ENCODE measurements around the gene HRH3. TPM values are rescaled to one million over a fixed set of nuclear protein-coding genes. Genes with fewer than 3 reads are reported as not detected.

HRH3 gene
- total RNA-seq, 1 donor from 2014 or later = not detected

GRCh38 chr20:62176866-62177265 lies 43.2 kb downstream of the HRH3 start:
- Histone ChIP-seq H3K36me3 (ENCODE audit: control insufficient read depth, insufficient read depth, low read length) (no peaks in the 10 kb centered on the region), H3K4me3 (ENCODE audit: low read depth, low read length) (no peak overlapping the region), H3K27me3 (ENCODE audit: control insufficient read depth, insufficient read depth, low read length) (no peaks in the 10 kb centered on the region)
- DNase-seq (ENCODE audit: low read depth) = no peak
- no peak for TF ChIP-seq CTCF (IDR thresholded peaks at IDR 0.05; ENCODE audit: insufficient read depth, low read length, poor library complexity, severe bottlenecking)

GRCh38 chr20:62175711-62176110 lies 44.4 kb downstream of the HRH3 start:
- no peak for TF ChIP-seq CTCF (IDR thresholded peaks at IDR 0.05; ENCODE audit: insufficient read depth, low read length, poor library complexity, severe bottlenecking)
- no peaks in the 10 kb centered on the region for H3K27me3 ChIP-seq (ENCODE audit: control insufficient read depth, insufficient read depth, low read length)
- DNase-seq (ENCODE audit: low read depth) = no peak
- H3K4me3 ChIP-seq (ENCODE audit: low read depth, low read length) = no peak overlapping the region
- no peaks in the 10 kb centered on the region for H3K36me3 ChIP-seq (ENCODE audit: control insufficient read depth, insufficient read depth, low read length)

- no peak overlapping the region for H3K4me3 ChIP-seq (ENCODE audit: low read depth, low read length)
- DNase-seq (ENCODE audit: low read depth) = no peak
- no peaks in the 10 kb centered on the region for H3K27me3 ChIP-seq (ENCODE audit: control insufficient read depth, insufficient read depth, low read length)
- no peak for TF ChIP-seq CTCF (IDR thresholded peaks at IDR 0.05; ENCODE audit: insufficient read depth, low read length, poor library complexity, severe bottlenecking)
- no peaks in the 10 kb centered on the region for H3K36me3 ChIP-seq (ENCODE audit: control insufficient read depth, insufficient read depth, low read length)
Measured at GRCh38 chr20:62174870-62175624, 45.0 kb downstream of the HRH3 start.

GRCh38 chr20:62174021-62174804 lies 45.9 kb downstream of the HRH3 start:
- H3K27me3 ChIP-seq (ENCODE audit: control insufficient read depth, insufficient read depth, low read length) = no peaks in the 10 kb centered on the region

GRCh38 chr20:62172666-62173065 lies 47.4 kb downstream of the HRH3 start:
- Histone ChIP-seq H3K27me3 (ENCODE audit: control insufficient read depth, insufficient read depth, low read length) (no peaks in the 10 kb centered on the region), H3K4me3 (ENCODE audit: low read depth, low read length) (no peak overlapping the region), H3K36me3 (ENCODE audit: control insufficient read depth, insufficient read depth, low read length) (no peaks in the 10 kb centered on the region)
- DNase-seq (ENCODE audit: low read depth) = no peak
- no peak for TF ChIP-seq CTCF (IDR thresholded peaks at IDR 0.05; ENCODE audit: insufficient read depth, low read length, poor library complexity, severe bottlenecking)

More at GRCh38 chr20:62174021-62174804, 45.9 kb downstream of the HRH3 start:
- DNase-seq (ENCODE audit: low read depth) = no peak
- no peak for TF ChIP-seq CTCF (IDR thresholded peaks at IDR 0.05; ENCODE audit: insufficient read depth, low read length, poor library complexity, severe bottlenecking)
- H3K36me3 ChIP-seq (ENCODE audit: control insufficient read depth, insufficient read depth, low read length) = no peaks in the 10 kb centered on the region
- H3K4me3 ChIP-seq (ENCODE audit: low read depth, low read length) = no peak overlapping the region

Data from kidney epithelial cell (primary cell).